ENCODE data around the gene ATP8A2.
A peak's percentile ranks its signal among the peaks of the same experiment; 100 is the strongest.

Gene ATP8A2

DNA sequence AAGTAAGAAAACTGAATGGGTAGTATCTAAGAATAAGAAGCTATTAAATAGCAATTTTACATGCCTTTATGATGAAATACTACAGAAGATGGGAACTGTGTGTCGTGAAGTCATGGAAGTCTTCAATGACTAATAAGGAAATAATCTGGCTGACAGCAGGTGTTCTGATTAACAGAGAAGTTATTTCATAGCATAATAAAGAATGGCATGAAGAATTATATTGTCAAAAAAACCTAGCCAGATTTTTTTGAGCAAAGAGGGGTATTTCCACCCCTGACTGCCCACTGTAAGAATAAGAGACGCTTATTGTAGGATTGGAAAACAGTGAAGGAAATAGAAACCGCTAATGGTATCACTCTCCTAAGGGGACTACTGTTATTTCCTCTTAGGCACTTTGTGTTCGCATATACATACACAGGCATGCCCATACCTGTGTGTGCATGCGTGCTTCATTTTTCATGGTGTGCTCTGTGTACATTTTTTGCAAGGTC, 361.3 kb downstream of the ATP8A2 start:
- no peak overlapping the region for H3K9ac ChIP-seq (ENCODE audit: low read length)
- no peak overlapping the region for H2AFZ ChIP-seq (ENCODE audit: low read length)
- DNase-seq = no peak
- no peak overlapping the region for H3K4me3 ChIP-seq (ENCODE audit: low read length)
- no peak overlapping the region for H3K4me2 ChIP-seq (ENCODE audit: low read depth, low read length)
- H3K79me2 ChIP-seq (ENCODE audit: low read length) = no peaks in the 10 kb centered on the region
- no peaks in the 10 kb centered on the region for H3K9me3 ChIP-seq (replicated peaks; ENCODE audit: insufficient read depth, low read length)
- no peaks in the 10 kb centered on the region for H3K9me2 ChIP-seq (replicated peaks; ENCODE audit: insufficient read depth, low read length)
- no peaks in the 10 kb centered on the region for H3F3A ChIP-seq (ENCODE audit: insufficient read depth, low read length)
- H3K27me3 ChIP-seq (replicated peaks; ENCODE audit: insufficient read depth, low read length) = no peaks in the 10 kb centered on the region
- H3K27ac ChIP-seq (ENCODE audit: low read length) = no peak overlapping the region
- no peaks in the 10 kb centered on the region for H3K36me3 ChIP-seq (replicated peaks; ENCODE audit: insufficient read depth, low read length)
- H4K20me1 ChIP-seq (ENCODE audit: insufficient read depth, low read length) = no peaks in the 10 kb centered on the region
- peaks cover 10% of the 10 kb centered on the region for H3K4me1 ChIP-seq (ENCODE audit: low read length)
- TF ChIP-seq, protein P1, sequence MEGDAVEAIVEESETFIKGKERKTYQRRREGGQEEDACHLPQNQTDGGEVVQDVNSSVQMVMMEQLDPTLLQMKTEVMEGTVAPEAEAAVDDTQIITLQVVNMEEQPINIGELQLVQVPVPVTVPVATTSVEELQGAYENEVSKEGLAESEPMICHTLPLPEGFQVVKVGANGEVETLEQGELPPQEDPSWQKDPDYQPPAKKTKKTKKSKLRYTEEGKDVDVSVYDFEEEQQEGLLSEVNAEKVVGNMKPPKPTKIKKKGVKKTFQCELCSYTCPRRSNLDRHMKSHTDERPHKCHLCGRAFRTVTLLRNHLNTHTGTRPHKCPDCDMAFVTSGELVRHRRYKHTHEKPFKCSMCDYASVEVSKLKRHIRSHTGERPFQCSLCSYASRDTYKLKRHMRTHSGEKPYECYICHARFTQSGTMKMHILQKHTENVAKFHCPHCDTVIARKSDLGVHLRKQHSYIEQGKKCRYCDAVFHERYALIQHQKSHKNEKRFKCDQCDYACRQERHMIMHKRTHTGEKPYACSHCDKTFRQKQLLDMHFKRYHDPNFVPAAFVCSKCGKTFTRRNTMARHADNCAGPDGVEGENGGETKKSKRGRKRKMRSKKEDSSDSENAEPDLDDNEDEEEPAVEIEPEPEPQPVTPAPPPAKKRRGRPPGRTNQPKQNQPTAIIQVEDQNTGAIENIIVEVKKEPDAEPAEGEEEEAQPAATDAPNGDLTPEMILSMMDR (IDR thresholded peaks at IDR 0.05; ENCODE audit: low read length) = no peak
- TF ChIP-seq EZH2 (optimal IDR thresholded peaks at IDR 0.05; ENCODE audit: low read depth, low read length) (no peak), EZH2phosphoT487 (IDR thresholded peaks at IDR 0.05; ENCODE audit: low read length) (no peak)

DNA sequence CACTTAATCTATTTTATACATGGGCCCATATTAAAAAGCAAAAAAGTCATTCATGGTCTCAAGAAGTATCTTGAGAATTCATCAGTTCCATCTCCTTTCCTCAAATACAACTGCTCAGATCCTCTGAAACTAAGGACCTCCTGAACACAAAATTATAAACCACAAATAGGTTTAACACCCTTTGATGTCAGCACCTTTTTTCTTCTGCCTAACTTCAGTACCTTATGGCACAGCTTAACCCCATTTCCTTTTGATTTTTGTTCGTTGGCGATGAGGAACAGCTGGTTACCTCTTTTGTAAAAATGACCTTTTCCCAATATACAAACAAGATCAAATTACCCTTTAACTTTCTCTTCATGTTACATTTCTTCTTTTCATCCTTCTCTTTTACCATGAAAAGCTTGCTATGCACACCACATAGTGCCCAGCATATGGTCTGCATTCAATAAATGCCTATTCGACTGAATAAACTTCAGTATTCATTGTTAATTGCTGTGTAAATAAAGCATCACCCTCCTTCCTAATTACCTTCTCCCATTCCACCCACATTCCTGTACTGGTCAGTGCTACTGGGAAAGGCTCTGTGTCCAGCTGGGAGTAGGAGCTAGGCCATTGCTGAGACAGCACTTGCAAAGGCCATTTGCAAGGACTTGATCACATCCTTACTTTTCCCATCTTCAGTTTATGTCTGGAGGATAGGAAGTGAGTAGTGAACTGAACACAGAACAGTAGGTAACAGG, 362.1 kb downstream of the ATP8A2 start:
- DNase-seq = no peak
- Histone ChIP-seq H3K4me2 (ENCODE audit: low read depth, low read length) (no peak overlapping the region), H3K9me2 (replicated peaks; ENCODE audit: insufficient read depth, low read length) (no peaks in the 10 kb centered on the region), H3K9ac (ENCODE audit: low read length) (no peak overlapping the region), H2AFZ (ENCODE audit: low read length) (no peak overlapping the region), H4K20me1 (ENCODE audit: insufficient read depth, low read length) (no peaks in the 10 kb centered on the region), H3K27ac (ENCODE audit: low read length) (no peak overlapping the region), H3K9me3 (replicated peaks; ENCODE audit: insufficient read depth, low read length) (no peaks in the 10 kb centered on the region), H3K27me3 (replicated peaks; ENCODE audit: insufficient read depth, low read length) (no peaks in the 10 kb centered on the region), H3K79me2 (ENCODE audit: low read length) (no peaks in the 10 kb centered on the region), H3K4me1 (ENCODE audit: low read length) (peaks cover 12% of the 10 kb centered on the region), H3K36me3 (replicated peaks; ENCODE audit: insufficient read depth, low read length) (no peaks in the 10 kb centered on the region), H3K4me3 (ENCODE audit: low read length) (no peak overlapping the region), H3F3A (ENCODE audit: insufficient read depth, low read length) (no peaks in the 10 kb centered on the region)
- TF ChIP-seq EZH2phosphoT487 (IDR thresholded peaks at IDR 0.05; ENCODE audit: low read length) (no peak), EZH2 (optimal IDR thresholded peaks at IDR 0.05; ENCODE audit: low read depth, low read length) (no peak)
- TF ChIP-seq, protein P1 (IDR thresholded peaks at IDR 0.05; ENCODE audit: low read length) = no peak

DNA sequence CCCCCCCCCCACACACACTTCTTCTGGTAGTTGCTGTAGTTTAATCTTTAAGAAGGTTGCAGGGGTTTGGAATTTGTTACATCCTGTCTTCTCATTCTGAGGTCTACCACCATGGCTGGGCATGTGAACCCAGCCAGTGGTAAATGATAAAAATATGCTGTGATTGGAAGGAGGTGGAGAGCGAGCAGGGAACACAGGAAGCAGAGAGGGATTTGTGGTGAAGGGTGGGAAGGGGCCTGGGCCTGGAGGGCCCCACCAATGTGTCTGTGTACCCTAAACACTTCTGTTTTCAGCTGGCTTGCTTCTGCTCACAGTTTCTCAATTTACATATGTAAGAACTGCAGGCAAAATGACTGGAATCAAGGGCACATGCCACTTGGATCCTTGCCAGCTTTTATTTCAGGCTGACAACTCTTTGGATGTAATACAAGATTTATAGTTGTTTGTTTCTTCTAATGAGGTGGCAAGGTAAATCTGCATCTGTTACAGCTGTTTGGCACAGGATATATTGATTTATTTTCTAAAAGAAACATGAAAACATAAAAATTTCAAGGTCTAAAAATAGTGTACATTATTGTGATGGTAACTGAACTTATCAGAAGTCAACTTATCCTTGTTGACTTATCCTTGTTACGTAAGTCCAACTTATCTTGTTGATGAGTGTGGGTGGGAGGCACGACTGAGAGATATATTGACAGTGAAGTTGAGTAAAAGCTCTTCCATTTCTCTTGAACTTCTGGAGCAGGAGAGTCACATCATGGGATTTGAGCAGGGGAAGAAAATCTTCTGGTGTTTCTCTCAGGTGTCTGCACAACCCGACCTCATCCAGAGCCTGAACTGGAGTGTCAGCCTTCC, 366.8 kb downstream of the ATP8A2 start:
- no peaks in the 10 kb centered on the region for H3K9me3 ChIP-seq (replicated peaks; ENCODE audit: insufficient read depth, low read length)
- H3K27me3 ChIP-seq (replicated peaks; ENCODE audit: insufficient read depth, low read length) = no peaks in the 10 kb centered on the region
- H3K4me3 ChIP-seq (ENCODE audit: low read length) = no peak overlapping the region
- H4K20me1 ChIP-seq (ENCODE audit: insufficient read depth, low read length) = no peaks in the 10 kb centered on the region
- H3F3A ChIP-seq (ENCODE audit: insufficient read depth, low read length) = no peaks in the 10 kb centered on the region
- DNase-seq = no peak
- H3K9ac ChIP-seq (ENCODE audit: low read length) = no peak overlapping the region
- peaks cover 4% of the 10 kb centered on the region; the same call in 1 of the 2 replicates for H3K4me1 ChIP-seq (ENCODE audit: low read length)
- no peaks in the 10 kb centered on the region for H3K79me2 ChIP-seq (ENCODE audit: low read length)
- H3K4me2 ChIP-seq (ENCODE audit: low read depth, low read length) = no peak overlapping the region
- H3K9me2 ChIP-seq (replicated peaks; ENCODE audit: insufficient read depth, low read length) = no peaks in the 10 kb centered on the region
- no peak overlapping the region for H2AFZ ChIP-seq (ENCODE audit: low read length)
- H3K27ac ChIP-seq (ENCODE audit: low read length) = peak overlapping the region; percentile 21; the same call in 1 of the 2 replicates
- TF ChIP-seq EZH2 (optimal IDR thresholded peaks at IDR 0.05; ENCODE audit: low read depth, low read length) (no peak), EZH2phosphoT487 (IDR thresholded peaks at IDR 0.05; ENCODE audit: low read length) (no peak)
- TF ChIP-seq, protein P1 (IDR thresholded peaks at IDR 0.05; ENCODE audit: low read length) = no peak
- no peaks in the 10 kb centered on the region for H3K36me3 ChIP-seq (replicated peaks; ENCODE audit: insufficient read depth, low read length)

Measured in MM.1S (cell line).